ENCODE measurements around the gene CSGALNACT2.

- TF ChIP-seq, protein P1, sequence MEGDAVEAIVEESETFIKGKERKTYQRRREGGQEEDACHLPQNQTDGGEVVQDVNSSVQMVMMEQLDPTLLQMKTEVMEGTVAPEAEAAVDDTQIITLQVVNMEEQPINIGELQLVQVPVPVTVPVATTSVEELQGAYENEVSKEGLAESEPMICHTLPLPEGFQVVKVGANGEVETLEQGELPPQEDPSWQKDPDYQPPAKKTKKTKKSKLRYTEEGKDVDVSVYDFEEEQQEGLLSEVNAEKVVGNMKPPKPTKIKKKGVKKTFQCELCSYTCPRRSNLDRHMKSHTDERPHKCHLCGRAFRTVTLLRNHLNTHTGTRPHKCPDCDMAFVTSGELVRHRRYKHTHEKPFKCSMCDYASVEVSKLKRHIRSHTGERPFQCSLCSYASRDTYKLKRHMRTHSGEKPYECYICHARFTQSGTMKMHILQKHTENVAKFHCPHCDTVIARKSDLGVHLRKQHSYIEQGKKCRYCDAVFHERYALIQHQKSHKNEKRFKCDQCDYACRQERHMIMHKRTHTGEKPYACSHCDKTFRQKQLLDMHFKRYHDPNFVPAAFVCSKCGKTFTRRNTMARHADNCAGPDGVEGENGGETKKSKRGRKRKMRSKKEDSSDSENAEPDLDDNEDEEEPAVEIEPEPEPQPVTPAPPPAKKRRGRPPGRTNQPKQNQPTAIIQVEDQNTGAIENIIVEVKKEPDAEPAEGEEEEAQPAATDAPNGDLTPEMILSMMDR (IDR thresholded peaks at IDR 0.05; ENCODE audit: low read depth, low read length), result no peak
- TF ChIP-seq POLR2A (IDR thresholded peaks at IDR 0.05; ENCODE audit: extremely low read depth, insufficient read length), result no peak
Observed at GRCh38 chr10:43099928-43100327, 38.3 kb upstream of the CSGALNACT2 start.

Measured in NB4 (cell line).